Ishikawa (cell line): Measurements from ENCODE around the gene WFIKKN1.

Experiments
- CEBPB ChIP-seq: IDR thresholded peaks from 2 replicates; pipeline ENCODE4 v1.6.1; 2012
- CREB1 ChIP-seq: IDR thresholded peaks from 2 replicates; pipeline ENCODE4 v1.6.1; 2012; ENCODE audit warnings: low read depth
- EGR1 ChIP-seq: IDR thresholded peaks from 2 replicates; pipeline ENCODE4 v1.6.1; 2012
- EP300 ChIP-seq: IDR thresholded peaks from 2 replicates; pipeline ENCODE4 v1.6.1; 2012; ENCODE audit warnings: borderline replicate concordance
- FOXM1 ChIP-seq: IDR thresholded peaks from 2 replicates; pipeline ENCODE4 v1.6.1; 2012; ENCODE audit warnings: low read depth, borderline replicate concordance
- NFIC ChIP-seq: IDR thresholded peaks from 2 replicates; pipeline ENCODE4 v1.6.1; 2012
- RAD21 ChIP-seq: IDR thresholded peaks from 2 replicates; pipeline ENCODE4 v1.6.1; 2012; ENCODE audit warnings: low read depth
- TAF1 ChIP-seq: IDR thresholded peaks from 2 replicates; pipeline ENCODE4 v1.6.1; 2012; ENCODE audit warnings: low read depth, mild to moderate bottlenecking
- TCF12 ChIP-seq: IDR thresholded peaks from 2 replicates; pipeline ENCODE4 v1.6.1; 2012; ENCODE audit warnings: low read depth
- TEAD4 ChIP-seq: IDR thresholded peaks from 2 replicates; pipeline ENCODE4 v1.6.1; 2012
- YY1 ChIP-seq: IDR thresholded peaks from 2 replicates; pipeline ENCODE4 v1.6.1; 2012; ENCODE audit warnings: low read depth
- ZBTB7A ChIP-seq: IDR thresholded peaks from 2 replicates; pipeline ENCODE4 v1.6.1; 2012; ENCODE audit warnings: low read depth
- TF ChIP-seq, protein P1 (sequence below): IDR thresholded peaks from 2 replicates; pipeline ENCODE4 v1.6.1; 2012
- TF ChIP-seq, protein P2 (sequence below): IDR thresholded peaks from 2 replicates; pipeline ENCODE4 v1.6.1; 2012
- TF ChIP-seq, protein P3 (sequence below): IDR thresholded peaks from 2 replicates; pipeline ENCODE4 v1.6.1; 2012; ENCODE audit warnings: low read depth, mild to moderate bottlenecking

Gene WFIKKN1

DNA sequence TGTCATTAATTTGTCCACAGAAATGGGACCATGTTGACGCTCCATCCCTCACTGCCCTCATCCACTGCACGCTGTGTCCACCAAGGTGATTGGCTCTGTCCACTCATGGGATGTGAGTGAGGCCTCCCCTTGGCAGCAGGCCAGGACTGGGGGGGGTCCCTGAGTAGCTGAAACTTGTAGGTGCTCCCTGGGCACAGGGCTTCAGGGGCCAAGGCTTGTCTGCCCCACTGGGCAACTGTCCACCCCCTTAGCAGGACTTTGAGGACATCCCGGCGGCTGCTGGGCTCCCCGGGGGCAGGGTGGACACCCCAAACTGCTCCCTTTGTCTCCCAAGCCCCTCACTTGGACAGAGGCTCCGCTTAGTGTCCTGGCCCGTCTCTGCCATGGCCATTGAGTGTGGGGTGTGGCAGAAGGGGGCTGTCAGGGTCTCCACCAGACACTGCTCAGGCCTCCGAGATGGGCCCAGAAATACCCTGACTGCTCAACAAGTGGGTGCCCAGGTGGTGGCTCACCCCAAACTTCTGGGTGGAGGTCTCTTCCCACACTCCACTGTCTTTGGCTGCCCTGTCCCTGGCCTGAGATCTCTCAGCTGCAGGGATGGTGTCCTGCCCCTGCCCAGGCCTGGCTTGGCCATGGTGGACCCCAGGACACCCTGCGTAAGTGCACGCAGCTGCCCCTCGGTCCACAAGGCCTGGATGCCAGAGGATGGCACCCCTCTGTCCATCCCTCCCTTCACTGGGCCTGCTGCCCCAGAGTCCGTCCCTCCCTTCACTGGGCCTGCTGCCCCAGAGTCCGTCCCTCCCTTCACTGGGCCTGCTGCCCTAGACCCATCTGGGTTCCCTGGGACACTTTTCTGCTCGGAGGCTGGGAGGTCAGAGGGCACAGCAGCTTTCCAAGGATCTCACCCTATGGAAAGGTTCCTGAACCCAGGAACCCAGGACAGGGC lies 43.9 kb upstream of the WFIKKN1 start:
- peak; percentile 71 for TF ChIP-seq NFIC
- TF ChIP-seq TEAD4, result no peak
- TF ChIP-seq ZBTB7A, result no peak
- TF ChIP-seq FOXM1, result no peak
- no peak for TF ChIP-seq YY1
- no peak for TF ChIP-seq EP300
- TF ChIP-seq, protein P1, sequence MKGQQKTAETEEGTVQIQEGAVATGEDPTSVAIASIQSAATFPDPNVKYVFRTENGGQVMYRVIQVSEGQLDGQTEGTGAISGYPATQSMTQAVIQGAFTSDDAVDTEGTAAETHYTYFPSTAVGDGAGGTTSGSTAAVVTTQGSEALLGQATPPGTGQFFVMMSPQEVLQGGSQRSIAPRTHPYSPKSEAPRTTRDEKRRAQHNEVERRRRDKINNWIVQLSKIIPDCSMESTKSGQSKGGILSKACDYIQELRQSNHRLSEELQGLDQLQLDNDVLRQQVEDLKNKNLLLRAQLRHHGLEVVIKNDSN, result no peak

DNA sequence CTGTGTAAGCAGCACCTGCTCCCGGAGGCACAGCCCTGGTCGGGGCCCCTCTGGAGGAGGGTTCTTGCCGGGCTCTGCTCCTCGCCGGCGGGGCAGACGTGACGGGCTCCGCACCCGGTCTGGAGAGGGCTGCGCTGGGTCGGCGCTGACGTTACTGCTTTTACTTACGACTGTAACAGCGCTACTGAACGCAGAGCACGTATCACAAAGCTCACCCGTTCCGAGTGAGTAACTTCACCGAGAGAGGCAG lies 42.2 kb upstream of the WFIKKN1 start:
- no peak for TF ChIP-seq EGR1
- TF ChIP-seq ZBTB7A, result no peak
- TF ChIP-seq, protein P1, result no peak
- no peak for TF ChIP-seq CREB1
- no peak for TF ChIP-seq TCF12
- TF ChIP-seq EP300, result no peak
- TF ChIP-seq TAF1, result no peak
- TF ChIP-seq, protein P2, sequence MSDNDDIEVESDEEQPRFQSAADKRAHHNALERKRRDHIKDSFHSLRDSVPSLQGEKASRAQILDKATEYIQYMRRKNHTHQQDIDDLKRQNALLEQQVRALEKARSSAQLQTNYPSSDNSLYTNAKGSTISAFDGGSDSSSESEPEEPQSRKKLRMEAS, result no peak
- no peak for TF ChIP-seq NFIC
- no peak for TF ChIP-seq RAD21
- no peak for TF ChIP-seq TEAD4
- TF ChIP-seq CEBPB, result no peak

DNA sequence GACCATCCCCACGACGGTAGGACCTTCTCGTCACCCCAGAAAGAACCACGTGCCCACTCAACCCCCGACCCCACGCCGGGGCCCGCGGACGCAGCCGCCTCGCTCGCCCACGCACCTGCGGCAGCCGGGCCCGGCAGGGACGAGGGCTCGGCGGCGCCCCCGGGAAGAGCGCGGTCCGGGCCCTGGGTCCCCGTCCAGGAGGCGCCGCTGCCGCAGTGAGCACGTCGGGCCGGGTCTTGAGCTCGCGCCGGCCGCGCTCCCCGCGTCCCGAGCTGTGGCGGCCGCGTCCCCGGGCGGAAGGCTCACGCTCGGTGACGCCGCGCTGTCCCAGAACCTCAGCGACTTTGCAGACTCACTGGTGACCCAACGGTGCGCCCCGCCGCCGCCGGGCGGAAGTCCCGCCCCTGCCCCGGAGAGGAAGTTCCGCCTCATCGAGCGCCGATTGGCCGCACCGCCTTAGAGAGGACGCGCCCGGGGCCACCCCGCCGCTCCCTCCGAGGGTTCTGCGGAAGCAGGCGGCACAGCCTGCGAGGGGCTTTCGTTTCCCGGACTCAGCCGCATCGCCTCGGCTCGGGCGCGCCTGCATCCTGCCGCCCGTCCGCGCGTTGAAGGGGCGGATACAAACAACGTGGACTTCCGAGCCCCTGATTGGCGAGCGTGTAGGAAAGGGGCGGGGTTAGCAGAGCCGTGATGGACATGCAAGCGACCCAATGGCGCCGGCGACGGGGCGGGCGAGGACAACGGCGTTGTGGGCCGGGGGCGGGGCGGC lies 41.7 kb upstream of the WFIKKN1 start:
- no peak for TF ChIP-seq EP300
- peak; percentile 80 for TF ChIP-seq EGR1
- peak; percentile 28; the same call in 1 of the 2 replicates for TF ChIP-seq TEAD4
- no peak for TF ChIP-seq NFIC
- TF ChIP-seq TAF1, result peak; percentile 88
- no peak for TF ChIP-seq RAD21
- no peak for TF ChIP-seq FOXM1
- TF ChIP-seq YY1, result peak; percentile 40; the same call in 1 of the 2 replicates
- TF ChIP-seq, protein P2, result peak; percentile 23; the same call in 1 of the 2 replicates
- TF ChIP-seq, protein P3, sequence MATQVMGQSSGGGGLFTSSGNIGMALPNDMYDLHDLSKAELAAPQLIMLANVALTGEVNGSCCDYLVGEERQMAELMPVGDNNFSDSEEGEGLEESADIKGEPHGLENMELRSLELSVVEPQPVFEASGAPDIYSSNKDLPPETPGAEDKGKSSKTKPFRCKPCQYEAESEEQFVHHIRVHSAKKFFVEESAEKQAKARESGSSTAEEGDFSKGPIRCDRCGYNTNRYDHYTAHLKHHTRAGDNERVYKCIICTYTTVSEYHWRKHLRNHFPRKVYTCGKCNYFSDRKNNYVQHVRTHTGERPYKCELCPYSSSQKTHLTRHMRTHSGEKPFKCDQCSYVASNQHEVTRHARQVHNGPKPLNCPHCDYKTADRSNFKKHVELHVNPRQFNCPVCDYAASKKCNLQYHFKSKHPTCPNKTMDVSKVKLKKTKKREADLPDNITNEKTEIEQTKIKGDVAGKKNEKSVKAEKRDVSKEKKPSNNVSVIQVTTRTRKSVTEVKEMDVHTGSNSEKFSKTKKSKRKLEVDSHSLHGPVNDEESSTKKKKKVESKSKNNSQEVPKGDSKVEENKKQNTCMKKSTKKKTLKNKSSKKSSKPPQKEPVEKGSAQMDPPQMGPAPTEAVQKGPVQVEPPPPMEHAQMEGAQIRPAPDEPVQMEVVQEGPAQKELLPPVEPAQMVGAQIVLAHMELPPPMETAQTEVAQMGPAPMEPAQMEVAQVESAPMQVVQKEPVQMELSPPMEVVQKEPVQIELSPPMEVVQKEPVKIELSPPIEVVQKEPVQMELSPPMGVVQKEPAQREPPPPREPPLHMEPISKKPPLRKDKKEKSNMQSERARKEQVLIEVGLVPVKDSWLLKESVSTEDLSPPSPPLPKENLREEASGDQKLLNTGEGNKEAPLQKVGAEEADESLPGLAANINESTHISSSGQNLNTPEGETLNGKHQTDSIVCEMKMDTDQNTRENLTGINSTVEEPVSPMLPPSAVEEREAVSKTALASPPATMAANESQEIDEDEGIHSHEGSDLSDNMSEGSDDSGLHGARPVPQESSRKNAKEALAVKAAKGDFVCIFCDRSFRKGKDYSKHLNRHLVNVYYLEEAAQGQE, result no peak
- TF ChIP-seq CEBPB, result no peak
- TF ChIP-seq, protein P1, result peak; percentile 43
- TF ChIP-seq CREB1, result no peak
- peak; percentile 54 for TF ChIP-seq TCF12
- no peak for TF ChIP-seq ZBTB7A

DNA sequence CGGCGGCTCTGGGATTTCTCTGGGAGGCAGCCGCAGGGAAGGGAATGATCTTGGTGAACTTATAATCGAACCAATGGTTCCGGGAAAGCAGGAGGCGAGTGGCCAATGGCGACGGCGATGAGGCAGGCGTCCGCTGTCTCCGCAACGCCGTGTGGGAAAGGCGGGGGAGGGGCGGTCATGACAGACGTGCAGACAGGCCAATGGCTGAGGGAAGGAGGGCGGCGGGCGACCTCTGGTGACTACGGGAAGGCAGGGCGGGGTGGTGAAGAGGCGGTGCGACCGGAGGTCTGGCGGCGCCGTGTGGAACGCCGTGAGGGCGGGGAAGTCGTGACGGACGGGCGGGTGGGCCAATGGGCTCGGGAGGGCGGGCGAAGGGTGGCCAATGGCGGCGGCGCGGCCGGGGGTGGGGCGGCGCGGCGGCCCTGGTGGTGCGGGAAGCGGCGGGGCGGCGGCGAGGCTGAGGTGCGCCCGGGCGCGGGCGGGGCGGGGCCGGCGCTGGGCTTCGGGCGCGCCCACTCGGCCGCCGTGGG lies 41.1 kb upstream of the WFIKKN1 start, which contains the start of gene RAB40C:
RAB40C (plus strand) TSS at position 409 of the 530 bp plus-strand sequence. CDS start 226 bp downstream, outside the sequence.
- TF ChIP-seq CREB1 (peak; percentile 55; the same call in 1 of the 2 replicates), ZBTB7A (no peak), CEBPB (no peak), TEAD4 (no peak), FOXM1 (no peak), EGR1 (peak; percentile 57; the same call in 1 of the 2 replicates)
- TF ChIP-seq, protein P2, result 0 out of 2 replicates have a peak, but pooled peaks have one; percentile 4

DNA sequence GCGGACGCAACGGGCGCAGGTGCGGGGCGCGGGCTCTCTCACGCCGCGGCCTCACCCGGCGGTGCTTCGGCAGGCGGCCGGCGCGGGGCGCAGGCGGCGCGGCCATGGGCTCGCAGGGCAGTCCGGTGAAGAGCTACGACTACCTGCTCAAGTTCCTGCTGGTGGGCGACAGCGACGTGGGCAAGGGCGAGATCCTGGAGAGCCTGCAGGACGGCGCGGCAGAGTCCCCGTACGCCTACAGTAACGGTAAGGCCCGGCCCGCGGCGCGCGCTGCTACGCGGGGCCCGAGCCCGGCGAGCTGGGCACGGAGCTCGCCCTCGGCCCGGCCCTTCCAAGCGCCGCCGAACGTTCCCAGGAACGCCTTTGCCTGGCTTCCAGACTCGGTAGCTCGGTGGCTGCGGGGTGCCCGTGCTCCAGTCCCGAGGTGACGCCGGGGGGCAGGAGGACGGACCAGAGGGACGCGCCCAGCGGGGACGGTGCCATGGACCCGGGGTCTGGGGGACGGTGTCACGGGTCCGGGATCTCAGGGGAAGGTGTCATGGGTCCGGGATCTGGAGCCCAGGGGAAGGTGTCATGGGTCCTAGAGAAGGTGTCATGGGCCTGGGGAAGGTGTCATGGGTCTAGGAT lies 40.5 kb upstream of the WFIKKN1 start:
- TF ChIP-seq, protein P1, result no peak
- TF ChIP-seq CEBPB, result no peak
- TF ChIP-seq CREB1, result no peak
- no peak for TF ChIP-seq TEAD4
- TF ChIP-seq NFIC, result no peak

DNA sequence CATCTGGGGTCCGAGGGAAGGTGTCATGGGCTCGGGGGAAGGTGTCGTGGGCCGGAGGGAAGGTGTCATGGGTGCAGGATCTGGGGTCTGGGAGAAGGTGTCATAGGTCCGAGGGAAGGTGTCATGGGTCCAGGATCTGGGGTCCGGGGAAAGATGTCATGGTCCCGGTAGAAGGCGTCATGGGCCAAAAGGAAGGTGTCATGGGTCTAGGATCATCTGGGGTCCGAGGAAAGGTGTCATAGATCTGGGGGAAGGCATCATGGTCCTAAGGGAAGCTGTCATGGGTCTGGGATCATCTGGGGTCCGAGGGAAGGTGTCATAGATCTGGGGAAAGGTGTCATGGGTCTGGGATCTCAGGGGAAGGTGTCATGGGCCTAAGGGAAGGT lies 40.0 kb upstream of the WFIKKN1 start:
- TF ChIP-seq, protein P1, result no peak
- TF ChIP-seq, protein P3, result no peak
